PFSK-1 (cell line): ENCODE measurements around the gene GUCY2D.

Experiments
- FOXP2 ChIP-seq: optimal IDR thresholded peaks from 2 replicates; pipeline ENCODE3; 2011; ENCODE audit warnings: borderline replicate concordance, control low read depth, inconsistent platforms; ENCODE audit not compliant: insufficient read depth; ENCODE audit errors: extremely low read length, extremely low read depth
- POLR2AphosphoS5 ChIP-seq: IDR thresholded peaks from 2 replicates; pipeline ENCODE4 v1.6.1; 2012; ENCODE audit warnings: low read depth, mild to moderate bottlenecking, control low read depth, low read length, moderate library complexity
- SIN3A ChIP-seq: IDR thresholded peaks from 2 replicates; pipeline ENCODE4 v1.6.1; 2012; ENCODE audit warnings: mild to moderate bottlenecking, low read length, moderate library complexity, borderline replicate concordance; ENCODE audit not compliant: insufficient read depth
- TAF1 ChIP-seq: IDR thresholded peaks from 2 replicates; pipeline ENCODE4 v1.6.1; 2012; ENCODE audit warnings: low read length, control low read depth, borderline replicate concordance; ENCODE audit not compliant: insufficient read depth
- TF ChIP-seq, protein P1 (sequence below), 2 experiments: IDR thresholded peaks; 2 replicates each; pipeline versions ENCODE4 v1.6.1 to v1.8.0; 2011 to 2012; ENCODE audit warnings: low read depth in 2 of 2, low read length in 2 of 2, control low read depth in 1 of 2, inconsistent platforms in 1 of 2, mild to moderate bottlenecking in 1 of 2, moderate library complexity in 1 of 2; ENCODE audit not compliant: insufficient read depth in 1 of 2

DNA sequence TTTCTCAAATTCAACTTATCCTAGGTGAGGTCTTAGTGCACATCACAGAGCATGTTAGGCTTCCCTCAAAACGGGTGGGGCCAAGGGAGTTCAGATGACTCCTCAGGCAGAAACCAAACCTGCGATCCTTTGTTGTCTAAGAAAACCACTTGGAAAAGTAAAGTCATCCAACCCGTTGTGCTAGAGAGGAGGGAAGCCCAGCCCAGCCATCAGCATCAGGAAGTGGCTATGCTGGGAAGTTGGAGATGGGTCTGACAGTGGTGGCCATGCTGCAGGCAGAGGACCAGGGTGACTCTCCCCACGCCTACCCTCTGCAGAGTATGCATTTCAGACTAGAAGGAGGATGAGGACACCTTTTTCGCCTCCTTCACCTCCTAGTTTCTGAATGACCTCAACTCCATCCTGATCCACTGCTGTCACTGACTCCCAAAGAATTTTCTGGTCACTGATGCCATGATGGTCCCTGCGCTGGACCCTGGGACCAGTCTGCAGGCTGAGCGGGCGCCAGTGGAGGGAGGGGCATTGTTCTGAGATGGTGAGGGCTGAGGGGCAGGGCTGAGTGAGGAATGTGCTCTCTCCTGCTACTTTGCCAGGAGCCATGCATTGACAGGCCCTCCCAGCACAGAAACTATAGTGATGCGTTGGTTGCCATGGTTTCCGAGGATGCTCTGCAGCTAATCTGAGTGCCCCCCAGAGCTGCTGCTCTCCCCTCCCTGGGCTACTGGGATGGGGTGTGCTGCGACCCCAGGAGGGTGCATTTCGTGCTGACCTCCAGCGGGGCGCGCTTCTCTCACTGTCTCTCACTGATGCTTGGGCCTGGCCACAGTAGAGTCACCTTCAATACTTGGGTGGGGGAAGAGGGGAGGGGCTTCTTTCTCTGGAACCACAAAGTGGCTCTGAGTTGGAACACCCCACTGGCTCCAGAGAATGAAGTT is 64.7 kb downstream of the GUCY2D start:
- TF ChIP-seq POLR2AphosphoS5 = no peak
- TF ChIP-seq, protein P1, sequence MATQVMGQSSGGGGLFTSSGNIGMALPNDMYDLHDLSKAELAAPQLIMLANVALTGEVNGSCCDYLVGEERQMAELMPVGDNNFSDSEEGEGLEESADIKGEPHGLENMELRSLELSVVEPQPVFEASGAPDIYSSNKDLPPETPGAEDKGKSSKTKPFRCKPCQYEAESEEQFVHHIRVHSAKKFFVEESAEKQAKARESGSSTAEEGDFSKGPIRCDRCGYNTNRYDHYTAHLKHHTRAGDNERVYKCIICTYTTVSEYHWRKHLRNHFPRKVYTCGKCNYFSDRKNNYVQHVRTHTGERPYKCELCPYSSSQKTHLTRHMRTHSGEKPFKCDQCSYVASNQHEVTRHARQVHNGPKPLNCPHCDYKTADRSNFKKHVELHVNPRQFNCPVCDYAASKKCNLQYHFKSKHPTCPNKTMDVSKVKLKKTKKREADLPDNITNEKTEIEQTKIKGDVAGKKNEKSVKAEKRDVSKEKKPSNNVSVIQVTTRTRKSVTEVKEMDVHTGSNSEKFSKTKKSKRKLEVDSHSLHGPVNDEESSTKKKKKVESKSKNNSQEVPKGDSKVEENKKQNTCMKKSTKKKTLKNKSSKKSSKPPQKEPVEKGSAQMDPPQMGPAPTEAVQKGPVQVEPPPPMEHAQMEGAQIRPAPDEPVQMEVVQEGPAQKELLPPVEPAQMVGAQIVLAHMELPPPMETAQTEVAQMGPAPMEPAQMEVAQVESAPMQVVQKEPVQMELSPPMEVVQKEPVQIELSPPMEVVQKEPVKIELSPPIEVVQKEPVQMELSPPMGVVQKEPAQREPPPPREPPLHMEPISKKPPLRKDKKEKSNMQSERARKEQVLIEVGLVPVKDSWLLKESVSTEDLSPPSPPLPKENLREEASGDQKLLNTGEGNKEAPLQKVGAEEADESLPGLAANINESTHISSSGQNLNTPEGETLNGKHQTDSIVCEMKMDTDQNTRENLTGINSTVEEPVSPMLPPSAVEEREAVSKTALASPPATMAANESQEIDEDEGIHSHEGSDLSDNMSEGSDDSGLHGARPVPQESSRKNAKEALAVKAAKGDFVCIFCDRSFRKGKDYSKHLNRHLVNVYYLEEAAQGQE (IDR thresholded peaks at IDR 0.05; ENCODE audit: insufficient read depth in 1 of 2, low read depth in 2 of 2, low read length in 2 of 2) = no peak
- TF ChIP-seq TAF1 = no peak
- TF ChIP-seq SIN3A = no peak
- TF ChIP-seq FOXP2 = no peak
